CD4-positive, alpha-beta T cell (primary cell): ENCODE data around the gene CDKAL1. TPM values are rescaled to one million over a fixed set of nuclear protein-coding genes. Genes with fewer than 3 reads are reported as not detected.

Source experiments
- ATAC-seq: fragments of 200-7000 bp; cut with Tn5 transposase; one replicate; pipeline ENCODE4 v1.10.0; 2022; ENCODE audit warnings: mild to moderate bottlenecking; ENCODE audit not compliant: poor library complexity
- CTCF ChIA-PET: fragments of 350-600 bp; sonication (Branson Sonifier 250); formaldehyde crosslinking; loops from one replicate; lab custom pipeline; 2021; ENCODE audit warnings: antibody characterized with exemption, inconsistent platforms; lab: Charles Lee
- POLR2A ChIA-PET: fragments of 350-600 bp; sonication (Branson Sonifier 250); formaldehyde crosslinking; loops from one replicate; lab custom pipeline; 2021; ENCODE audit warnings: antibody characterized with exemption, inconsistent platforms; lab: Charles Lee
- DNase-seq, 14 experiments: peaks; one replicate each; pipeline ENCODE4 v3.0.0-alpha.2; 2013 to 2020; ENCODE audit warnings: mixed read lengths in 2 of 14
- H3K27ac ChIP-seq, 2 donors: one replicate each; pipeline versions ENCODE4 v1.5.1 to v1.7.0; 2013; ENCODE audit warnings: low read length in 2 of 2, low read depth in 1 of 2, mild to moderate bottlenecking in 1 of 2
- H3K27me3 ChIP-seq, 2 experiments: 1 replicate in 1 of 2; 2 replicates in 1 of 2; pipeline versions ENCODE4 v1.6.1 to v1.7.0; 2013; ENCODE audit warnings: low read length in 2 of 2, control low read depth in 1 of 2, mild to moderate bottlenecking in 1 of 2, moderate library complexity in 1 of 2; ENCODE audit not compliant: insufficient read depth in 2 of 2, control insufficient read depth in 1 of 2
- H3K36me3 ChIP-seq: one replicate; pipeline ENCODE4 v1.6.1; 2013; ENCODE audit warnings: low read length, control low read depth; ENCODE audit not compliant: insufficient read depth
- H3K4me1 ChIP-seq: one replicate; pipeline ENCODE4 v1.6.1; 2013; ENCODE audit warnings: low read length, control low read depth; ENCODE audit not compliant: insufficient read depth
- H3K4me3 ChIP-seq: one replicate; pipeline ENCODE4 v1.5.1; 2013; ENCODE audit warnings: mild to moderate bottlenecking, low read length, moderate library complexity
- H3K9me3 ChIP-seq, 2 experiments: 1 replicate in 1 of 2; 2 replicates in 1 of 2; pipeline versions ENCODE4 v1.6.1 to v1.7.0; 2013; ENCODE audit warnings: low read length in 2 of 2, mild to moderate bottlenecking in 2 of 2, control low read depth in 1 of 2, moderate library complexity in 1 of 2; ENCODE audit not compliant: control insufficient read depth in 1 of 2, insufficient read depth in 1 of 2
- H3K27ac Mint-ChIP-seq: one replicate; pipeline ENCODE4 v1.8.0; 2020; ENCODE audit warnings: mixed read lengths
- H3K27me3 Mint-ChIP-seq: one replicate; pipeline ENCODE4 v1.8.0; 2021; ENCODE audit warnings: mixed read lengths
- H3K36me3 Mint-ChIP-seq: one replicate; pipeline ENCODE4 v1.8.0; 2021; ENCODE audit warnings: low read depth, mixed read lengths
- H3K4me1 Mint-ChIP-seq: one replicate; pipeline ENCODE4 v1.8.0; 2021; ENCODE audit warnings: low read depth, mixed read lengths
- H3K4me3 Mint-ChIP-seq: one replicate; pipeline ENCODE4 v1.8.0; 2020; ENCODE audit warnings: mild to moderate bottlenecking, mixed read lengths
- H3K9me3 Mint-ChIP-seq: one replicate; pipeline ENCODE4 v1.8.0; 2020; ENCODE audit warnings: mixed read lengths
- CTCF ChIP-seq: fragments of 200-600 bp; IDR thresholded peaks from one replicate; pipeline ENCODE4 v1.8.0; 2022; ENCODE audit warnings: antibody characterized with exemption, mild to moderate bottlenecking
- intact Hi-C, 2 experiments: fragments of 100-400 bp; cut with DNase I in 1 of 2; cut with micrococcal nuclease in 1 of 2; formaldehyde crosslinking; loops; one replicate each; pipeline versions ENCODE4 v1.15.1 to v1.9.0; 2023 to 2025; cut with DNase I, micrococcal nuclease
- total RNA-seq, 174 experiments: library from RNA in 2 of 174; stranded (reverse) in 2 of 174; gene quantifications; one replicate each; pipeline ENCODE4 v1.2.3 and lab custom pipeline; 2021 to 2026

Gene CDKAL1
- total RNA-seq, 2 experiments from 2014 or later = 21.3 to 23.9 TPM

- DNase-seq (no peak), ATAC-seq (no peak)
- CTCF ChIA-PET = interaction anchor here (0.7 kb wide), 1 partner anchor 346 kb away, joined by 3 read pairs; no protein-coding TSS in a partner anchor
- no peaks in the 10 kb centered on the region for H3K4me1 ChIP-seq
- H3K4me3 Mint-ChIP-seq = no peak overlapping the region
- H3K27me3 ChIP-seq = no peaks in the 10 kb centered on the region
- no peaks in the 10 kb centered on the region for H3K36me3 Mint-ChIP-seq
- H3K27ac ChIP-seq = no peak overlapping the region
- intact Hi-C loops = no loop called here
- no peaks in the 10 kb centered on the region for H3K36me3 ChIP-seq
- no peak overlapping the region for H3K27ac Mint-ChIP-seq
- no peak for TF ChIP-seq CTCF
- H3K27me3 Mint-ChIP-seq = no peaks in the 10 kb centered on the region
- no peaks in the 10 kb centered on the region for H3K4me1 Mint-ChIP-seq
- no peaks in the 10 kb centered on the region for H3K9me3 ChIP-seq
- POLR2A ChIA-PET = no interaction called here
- no peaks in the 10 kb centered on the region for H3K9me3 Mint-ChIP-seq
- H3K4me3 ChIP-seq = no peak overlapping the region
Measured at GRCh38 chr6:20866935-20867703, 332.9 kb downstream of the CDKAL1 start.

GRCh38 chr6:20868397-20869096 lies 334.3 kb downstream of the CDKAL1 start:
- ChIA-PET CTCF (no interaction called here), POLR2A (no interaction called here)
- Mint-ChIP-seq H3K27me3 (no peaks in the 10 kb centered on the region), H3K4me3 (no peak overlapping the region), H3K9me3 (no peaks in the 10 kb centered on the region), H3K27ac (no peak overlapping the region), H3K4me1 (no peaks in the 10 kb centered on the region), H3K36me3 (peaks cover under 1% of the 10 kb centered on the region)
- no peak for DNase-seq
- ATAC-seq = no peak
- H3K27me3 ChIP-seq = no peaks in the 10 kb centered on the region
- no peak overlapping the region for H3K27ac ChIP-seq
- no peak overlapping the region for H3K4me3 ChIP-seq
- intact Hi-C loops = no loop called here
- H3K4me1 ChIP-seq = no peaks in the 10 kb centered on the region
- H3K36me3 ChIP-seq = no peaks in the 10 kb centered on the region
- no peaks in the 10 kb centered on the region for H3K9me3 ChIP-seq
- TF ChIP-seq CTCF = no peak

DNA sequence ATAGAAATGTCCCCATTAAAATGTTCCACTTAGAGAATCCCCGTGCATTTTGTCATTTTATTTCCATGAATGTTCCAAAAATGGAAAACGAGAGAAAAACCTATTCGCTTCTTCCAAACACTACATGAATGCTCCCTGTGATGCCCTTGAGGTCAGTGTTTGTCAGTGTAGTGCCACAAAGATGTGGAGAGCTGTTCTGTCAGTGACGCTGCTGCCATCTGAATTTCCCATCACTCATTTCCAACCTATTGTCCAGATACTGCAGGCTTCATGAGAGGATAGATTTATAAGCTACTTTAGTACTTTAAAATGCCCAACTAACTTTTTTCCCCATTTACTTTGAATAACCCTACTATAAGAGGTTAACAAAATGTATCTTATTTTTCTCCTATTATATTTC lies 335.8 kb downstream of the CDKAL1 start:
- no peaks in the 10 kb centered on the region for H3K4me1 Mint-ChIP-seq
- CTCF ChIA-PET = no interaction called here
- H3K36me3 Mint-ChIP-seq = peaks cover 5% of the 10 kb centered on the region

More for the DNA sequence above, 335.8 kb downstream of the CDKAL1 start:
- H3K27ac ChIP-seq = no peak overlapping the region
- H3K4me3 ChIP-seq = no peak overlapping the region
- H3K27me3 ChIP-seq = no peaks in the 10 kb centered on the region
- TF ChIP-seq CTCF = no peak
- Mint-ChIP-seq H3K27me3 (no peaks in the 10 kb centered on the region), H3K27ac (no peak overlapping the region), H3K4me3 (no peak overlapping the region), H3K9me3 (no peaks in the 10 kb centered on the region)
- POLR2A ChIA-PET = no interaction called here
- no peaks in the 10 kb centered on the region for H3K4me1 ChIP-seq
- no peak for DNase-seq
- H3K36me3 ChIP-seq = no peaks in the 10 kb centered on the region
- H3K9me3 ChIP-seq = no peaks in the 10 kb centered on the region
- ATAC-seq = no peak
- intact Hi-C loops = no loop called here
